ENCODE measurements around the gene PPOX.

PPOX gene

GRCh38 chr1:161192476-161193465 lies 26.5 kb downstream of the PPOX start:
- peak overlapping the region in 13 of 21 experiments; percentile 2 to 94 (median 36) for H3K27ac ChIP-seq
- H3K4me3 ChIP-seq = no peak overlapping the region

DNA sequence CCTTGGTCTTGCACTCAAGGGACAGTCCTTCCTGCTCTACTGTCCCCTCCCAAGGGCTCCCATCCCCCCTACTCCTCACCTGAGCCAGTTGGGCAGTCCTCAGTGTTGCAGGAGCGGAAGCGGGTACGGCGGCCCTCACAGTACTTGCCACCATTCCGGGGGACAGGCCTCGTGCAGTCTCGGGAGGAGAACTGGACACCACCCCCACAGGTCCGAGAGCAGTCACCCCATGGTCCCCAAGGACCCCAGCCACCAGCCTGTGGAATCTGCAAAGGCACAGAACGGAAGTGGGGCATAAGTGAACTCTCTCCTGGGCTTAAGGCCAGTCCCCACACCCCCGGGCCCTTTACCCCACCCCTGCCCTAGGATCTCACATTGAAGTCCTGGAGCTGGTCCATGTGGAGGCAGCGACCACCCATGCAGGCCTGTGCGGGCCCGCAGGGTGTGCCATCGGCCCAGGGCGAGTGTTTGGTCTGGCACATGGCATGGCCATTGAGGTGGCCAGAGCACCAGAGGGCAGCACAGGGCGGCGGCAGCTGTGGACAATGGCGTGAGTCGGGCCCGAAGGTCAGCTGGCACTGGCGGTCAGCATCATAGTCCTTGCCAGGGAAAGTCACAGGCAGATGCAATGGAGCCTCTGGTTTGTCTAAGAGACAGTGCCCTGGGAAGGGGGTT lies 27.5 kb downstream of the PPOX start:
- Histone ChIP-seq H3K4me3 (no peak overlapping the region), H3K27ac (peak overlapping the region in 13 of 21 experiments; percentile 2 to 94 (median 39))

DNA sequence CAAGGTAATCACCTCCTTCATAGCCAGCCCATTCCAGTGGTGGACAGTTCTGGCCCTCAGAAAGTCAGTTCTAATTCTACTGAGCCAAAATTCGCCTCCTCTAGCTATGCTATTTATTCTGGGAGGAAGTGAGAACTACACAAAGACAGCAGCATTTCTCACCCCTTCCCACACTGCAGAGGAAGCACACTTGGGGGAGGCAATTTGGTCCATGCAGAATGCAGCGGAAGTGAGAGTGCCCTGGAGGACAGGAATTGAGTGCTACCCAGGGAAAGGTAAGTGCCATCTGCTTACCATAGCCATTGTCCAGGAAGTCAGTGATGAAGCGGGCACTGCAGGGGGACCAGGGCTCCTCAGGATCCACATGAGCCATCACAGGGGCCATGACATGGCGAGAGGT lies 28.9 kb downstream of the PPOX start:
- Histone ChIP-seq H3K27ac (peak overlapping the region in 11 of 21 experiments; percentile 1 to 98 (median 84)), H3K4me3 (no peak overlapping the region)

DNA sequence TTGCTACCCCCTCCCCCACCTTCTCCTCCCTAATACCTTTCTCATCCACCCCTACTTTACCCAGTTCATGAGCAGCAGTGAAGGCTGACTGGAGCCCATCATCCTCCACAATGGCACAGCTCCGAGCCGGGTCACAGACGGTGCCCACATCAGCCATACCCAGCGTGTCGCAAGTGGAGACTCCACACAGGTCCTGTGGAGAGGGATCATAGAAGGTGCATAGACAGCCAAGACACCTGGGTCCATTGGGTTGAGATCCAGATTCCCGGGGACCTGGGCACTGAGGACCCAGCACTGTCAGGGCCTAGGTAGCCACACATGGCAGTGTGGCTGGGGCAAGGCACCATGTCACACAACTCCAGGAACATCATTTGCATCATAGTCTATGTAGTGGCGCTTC lies 29.9 kb downstream of the PPOX start:
- Histone ChIP-seq H3K4me3 (peak overlapping the region in 5 of 7 experiments; percentile 28 to 42 (median 40)), H3K27ac (peak overlapping the region in 17 of 21 experiments; percentile 50 to 98 (median 94))

GRCh38 chr1:161196521-161197451 lies 30.6 kb downstream of the PPOX start:
- Histone ChIP-seq H3K4me3 (peak overlapping the region; percentile 26 to 42 (median 37)), H3K27ac (peak overlapping the region in 20 of 21 experiments; percentile 50 to 98 (median 94))

- peak overlapping the region; percentile 26 to 42 (median 37) for H3K4me3 ChIP-seq
- H3K27ac ChIP-seq = peak overlapping the region; percentile 2 to 98 (median 94)
Measured at GRCh38 chr1:161197560-161198193, 31.5 kb downstream of the PPOX start.

DNA sequence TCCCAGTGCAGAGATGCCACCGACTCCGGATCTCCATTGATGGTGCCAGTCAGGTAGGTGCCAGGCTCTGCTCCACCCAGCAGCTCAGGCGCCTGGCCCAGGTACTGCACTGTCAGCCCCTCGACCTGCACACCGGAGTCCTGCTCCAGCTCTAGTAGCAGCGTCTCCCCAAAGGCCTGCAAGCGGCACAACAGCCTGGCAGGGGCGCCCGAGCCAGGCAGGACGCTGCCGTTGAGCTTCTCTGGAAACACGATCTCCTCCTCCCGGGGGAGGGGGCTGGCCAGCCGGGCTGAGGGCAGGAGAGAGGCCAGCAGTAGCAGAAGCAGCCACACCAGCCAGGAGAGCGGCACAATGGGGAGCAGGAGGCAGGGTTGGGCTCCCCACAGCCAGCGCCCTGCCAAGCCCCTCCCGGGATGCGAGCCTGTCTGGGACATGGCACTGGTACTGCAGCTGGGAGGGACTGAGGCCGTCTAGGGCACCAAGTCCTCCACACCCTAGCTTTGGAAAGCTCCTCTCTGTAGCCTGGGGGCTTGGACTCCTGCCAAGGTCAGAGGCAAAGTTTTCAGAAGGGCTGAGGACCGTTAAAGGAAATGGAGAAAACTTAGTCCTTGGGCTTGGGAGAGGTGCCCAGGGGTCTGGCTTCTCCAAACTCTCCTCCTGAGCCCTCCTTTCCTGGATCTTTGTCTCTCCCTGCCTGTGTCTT lies 32.1 kb downstream of the PPOX start:
- H3K27ac ChIP-seq = peak overlapping the region; percentile 2 to 98 (median 94)
- peak overlapping the region; percentile 26 to 42 (median 37) for H3K4me3 ChIP-seq

DNA sequence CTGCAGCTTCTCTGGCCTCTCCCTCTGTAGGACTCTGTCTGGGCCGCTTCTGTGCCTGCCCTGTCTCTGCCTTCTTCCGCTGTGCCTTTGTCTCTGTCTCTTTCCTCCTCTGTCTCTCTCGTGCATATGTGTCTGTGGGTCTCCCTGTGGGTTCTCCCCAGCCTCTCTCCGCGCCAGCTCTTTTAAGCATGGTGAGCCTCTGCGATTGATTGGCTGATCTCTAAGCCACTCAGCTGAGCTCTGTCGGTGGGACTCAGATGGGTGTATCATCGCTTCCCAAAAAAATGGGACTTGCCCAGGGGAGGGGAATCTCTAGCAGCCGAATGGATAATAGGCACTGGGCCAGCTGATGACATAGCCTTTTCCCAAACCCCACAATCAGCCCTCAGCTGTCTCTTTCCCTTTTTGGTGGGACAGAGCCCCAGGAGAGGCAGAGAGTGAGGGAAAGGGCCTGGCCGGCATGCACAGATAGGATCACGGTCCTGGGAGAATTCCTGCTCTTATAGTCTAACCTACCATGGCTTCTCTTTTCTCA lies 32.7 kb downstream of the PPOX start, which contains the start of gene ADAMTS4:
Gene ADAMTS4, minus strand, starts transcription at position 158 of the 535 bp plus-strand sequence. CDS start 427 bp downstream, outside the sequence.
- H3K4me3 ChIP-seq = peak within 1 kb of the TSS; percentile 26 to 42 (median 37)

DNA sequence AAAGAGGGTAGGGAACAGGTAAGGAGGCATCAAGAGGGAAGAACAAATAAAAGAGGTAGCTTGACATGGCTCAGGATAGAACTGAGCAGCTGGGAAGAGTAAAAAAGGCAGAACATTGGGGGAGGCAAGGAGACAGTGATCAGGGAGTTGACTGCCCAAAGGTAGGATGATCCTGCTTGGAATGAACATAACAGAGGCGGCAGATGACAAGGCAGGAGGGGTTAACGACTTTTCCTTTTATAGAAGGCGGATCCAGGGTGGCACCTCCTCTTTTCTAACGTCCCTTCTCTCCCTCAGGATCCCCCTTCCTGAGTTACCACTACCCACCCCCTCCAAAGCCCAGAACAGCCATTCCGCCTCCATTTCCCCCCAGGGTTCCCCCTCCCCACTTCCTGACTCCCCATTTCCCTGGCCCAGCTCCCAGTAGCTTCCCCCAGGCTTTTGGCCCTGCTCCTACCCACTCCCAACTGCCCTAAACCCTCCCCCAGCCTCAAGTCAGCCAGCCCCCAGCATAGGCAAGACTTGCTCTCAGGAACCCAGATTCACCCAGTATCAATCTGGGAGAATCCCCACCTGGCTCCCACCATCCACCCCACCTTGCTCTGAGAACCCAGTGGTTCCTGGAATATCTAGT lies 33.4 kb downstream of the PPOX start:
- H3K4me3 ChIP-seq = no peak overlapping the region
- peak overlapping the region in 20 of 21 experiments; percentile 36 to 98 (median 94) for H3K27ac ChIP-seq

More for the DNA sequence above, 32.7 kb downstream of the PPOX start, which contains the start of gene ADAMTS4:
- H3K27ac ChIP-seq = peak within 1 kb of the TSS; percentile 17 to 98 (median 94)

GRCh38 chr1:161200421-161200991 lies 34.3 kb downstream of the PPOX start:
- Histone ChIP-seq H3K27ac (peak overlapping the region; percentile 29 to 98 (median 94)), H3K4me3 (no peak overlapping the region)

- Histone ChIP-seq H3K4me3 (peak overlapping the region; percentile 57 to 87 (median 76)), H3K27ac (peak overlapping the region; percentile 75 to 98 (median 94))
Measured at GRCh38 chr1:161200992-161201835, 35.0 kb downstream of the PPOX start.

GRCh38 chr1:161201836-161202712 lies 35.8 kb downstream of the PPOX start, which contains the start of gene NDUFS2:
Gene NDUFS2 (plus strand): TSS chr1:161202367. CDS start chr1:161202386, 19 bp downstream.
- H3K27ac ChIP-seq = peak within 1 kb of the TSS; percentile 75 to 98 (median 94)
- peak within 1 kb of the TSS; percentile 57 to 87 (median 76) for H3K4me3 ChIP-seq

GRCh38 chr1:161206411-161207140 lies 40.4 kb downstream of the PPOX start:
- Histone ChIP-seq H3K4me3 (no peak overlapping the region), H3K27ac (peak overlapping the region in 4 of 21 experiments; percentile 0 to 69 (median 38))

- Histone ChIP-seq H3K27ac (peak overlapping the region in 4 of 21 experiments; percentile 26 to 69 (median 54)), H3K4me3 (no peak overlapping the region)
Measured at GRCh38 chr1:161207173-161207572, 40.9 kb downstream of the PPOX start.

Data from skin epidermis (tissue), 12 donors.